GM21723 (cell line): ENCODE results near the gene TAGLN3.
"Not testable (repeated sequence)": the region's sequence is repeated elsewhere in the genome, so short reads cannot be mapped to it uniquely, and the experiment has no call there.

Source experiments
- ATAC-seq: cut with Tn5 transposase; IDR thresholded peaks from one replicate; pipeline ENCODE4 v1.9.1; 2021; ENCODE audit warnings: mild to moderate bottlenecking, moderate library complexity; ENCODE audit not compliant: unreplicated experiment

TAGLN3 gene

DNA sequence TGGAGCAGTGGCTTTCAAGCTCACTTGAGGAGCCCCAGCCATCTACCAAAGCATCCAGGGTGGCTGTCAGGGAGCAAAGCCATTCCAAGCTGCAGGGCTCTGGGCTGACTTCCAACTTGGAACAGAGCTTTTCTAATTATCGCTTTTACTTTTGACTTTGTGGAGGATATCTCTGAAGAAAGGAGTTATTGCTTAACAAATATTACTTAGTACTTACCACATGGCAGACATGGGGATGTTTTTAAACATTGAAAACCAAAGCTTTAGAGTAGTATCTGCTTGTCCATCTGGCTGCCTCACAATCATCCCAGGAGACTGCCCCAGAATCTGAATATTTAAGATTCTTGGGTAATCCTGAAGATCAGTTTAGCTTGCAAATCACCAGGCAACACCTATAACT is 8.9 kb downstream of the TAGLN3 start:
- ATAC-seq, result no peak

DNA sequence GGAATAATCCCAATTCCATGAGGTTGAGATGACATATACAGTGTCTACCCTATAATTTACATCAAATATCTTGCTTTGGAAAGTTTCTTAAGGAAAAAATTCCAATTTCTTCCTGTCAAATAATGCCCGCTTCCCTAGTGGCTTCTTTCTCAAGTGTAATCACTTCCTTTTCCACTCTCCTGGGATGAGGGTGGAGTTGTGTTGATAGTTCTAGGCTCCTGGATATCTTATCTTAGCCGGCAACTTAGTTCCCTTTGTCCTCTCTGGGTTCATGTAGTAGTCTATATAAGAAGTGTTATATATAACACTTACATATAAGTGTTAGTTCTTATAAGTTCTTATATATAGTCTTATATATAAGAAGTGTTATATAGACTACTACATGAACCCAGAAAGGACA is 10.9 kb downstream of the TAGLN3 start:
- no peak for ATAC-seq

DNA sequence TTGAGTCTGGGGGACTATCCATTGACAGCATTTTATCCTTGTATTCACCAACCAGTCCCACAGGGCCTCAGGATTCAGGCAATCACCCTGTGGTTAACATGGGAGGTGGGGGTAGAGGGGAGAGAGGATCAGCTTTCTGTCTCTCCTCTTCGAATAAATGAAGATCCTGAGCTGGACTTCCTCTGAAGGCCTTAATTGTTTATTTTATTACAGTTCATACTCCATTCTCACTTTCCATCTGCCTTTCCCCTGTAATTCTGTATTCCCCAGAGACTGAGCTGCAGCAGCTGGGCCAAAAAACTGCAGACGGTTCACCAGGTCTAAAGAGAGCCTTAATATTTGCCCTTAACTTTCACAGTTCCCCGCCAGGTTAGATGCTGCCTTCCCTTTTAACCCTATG is 11.9 kb downstream of the TAGLN3 start:
- ATAC-seq, result no peak

DNA sequence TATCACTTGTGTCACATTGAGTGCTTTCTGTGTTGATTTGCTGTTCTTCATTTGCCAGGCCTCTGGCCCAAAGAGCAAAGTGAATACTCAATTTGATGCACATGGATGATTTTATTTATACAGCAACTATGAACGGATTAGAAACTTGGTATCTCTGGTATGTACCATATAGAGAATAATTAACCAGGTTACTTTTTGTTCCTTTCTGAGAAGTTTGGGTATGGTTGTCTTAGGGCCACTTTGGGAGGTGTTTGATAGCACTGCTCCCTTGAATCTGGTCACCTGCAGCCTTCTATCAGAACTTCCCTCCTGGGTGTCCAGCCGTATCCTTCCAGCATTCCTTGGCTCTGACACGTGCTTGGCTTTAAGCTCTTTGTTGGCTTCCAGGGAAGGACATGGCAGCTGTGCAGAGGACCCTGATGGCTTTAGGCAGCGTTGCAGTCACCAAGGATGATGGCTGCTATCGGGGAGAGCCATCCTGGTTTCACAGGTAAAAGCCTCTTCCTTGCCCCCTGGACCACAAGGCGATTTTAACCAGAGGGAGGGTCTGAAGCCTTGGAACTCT is 12.7 kb downstream of the TAGLN3 start:
- ATAC-seq, result no peak

DNA sequence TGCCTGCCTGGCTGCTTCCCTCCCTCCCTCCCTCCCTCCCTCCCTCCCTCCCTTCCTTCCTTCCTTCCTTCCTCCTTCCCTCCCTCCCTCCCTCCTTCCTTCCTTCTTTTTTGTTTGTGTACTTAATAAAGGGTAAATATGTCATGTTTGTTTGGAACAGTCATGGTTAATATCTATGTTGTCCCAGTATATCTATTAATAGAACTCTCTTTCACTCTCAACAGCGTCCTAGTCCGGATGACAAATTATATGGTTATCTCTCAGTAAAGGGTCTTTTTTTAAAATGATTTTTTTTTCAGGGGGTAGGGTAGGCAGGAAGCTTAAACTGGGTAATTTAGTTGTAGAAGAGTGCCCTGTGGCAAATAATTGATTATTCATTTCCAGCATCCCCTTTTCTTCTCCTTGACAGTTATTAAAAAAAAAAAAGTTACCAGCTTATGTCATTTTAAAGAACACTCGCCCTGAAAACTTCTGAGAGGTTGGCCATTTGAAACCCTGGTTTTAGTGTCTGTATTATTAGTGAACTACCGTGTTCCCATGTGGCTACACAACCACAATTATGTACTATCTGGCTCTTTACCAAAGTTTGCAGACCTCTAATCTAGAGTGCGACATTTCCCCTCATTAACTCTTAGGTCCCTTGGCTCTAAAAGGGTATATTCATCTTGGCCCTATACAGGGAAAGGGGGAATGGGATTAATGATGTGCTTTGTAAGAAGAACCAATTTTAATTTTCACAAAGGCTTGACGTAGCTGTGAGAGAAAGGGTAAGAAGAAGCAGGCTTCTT is 13.7 kb downstream of the TAGLN3 start:
- ATAC-seq, result no peak

DNA sequence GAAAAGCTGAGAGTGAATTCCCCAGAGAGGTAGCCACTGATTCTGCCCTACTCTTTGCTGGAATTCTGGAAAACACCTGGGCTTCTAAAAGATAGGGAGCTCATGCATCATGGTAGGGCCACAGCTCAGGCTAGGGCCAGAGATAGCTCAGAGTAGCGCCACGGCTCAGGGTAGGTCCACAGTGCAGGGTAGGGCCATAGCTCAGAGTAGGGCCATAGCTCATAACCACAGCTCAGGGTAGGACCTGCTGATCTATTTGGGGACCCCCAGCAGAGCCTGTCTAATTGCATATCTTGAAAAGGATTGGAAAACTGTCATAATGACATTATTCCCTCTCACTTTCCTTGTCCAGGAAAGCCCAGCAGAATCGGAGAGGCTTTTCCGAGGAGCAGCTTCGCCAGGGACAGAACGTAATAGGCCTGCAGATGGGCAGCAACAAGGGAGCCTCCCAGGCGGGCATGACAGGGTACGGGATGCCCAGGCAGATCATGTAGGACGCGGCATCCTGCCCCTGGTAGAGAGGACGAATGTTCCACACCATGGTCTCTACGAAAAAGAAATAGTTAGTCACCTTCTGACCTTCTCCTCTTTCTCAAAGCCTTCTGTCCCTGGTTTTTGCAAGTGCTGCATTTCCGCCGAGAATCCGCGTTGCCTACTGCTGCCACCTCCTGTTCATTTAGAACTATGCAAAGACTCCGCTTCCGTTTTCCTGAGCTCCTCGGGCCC is 14.5 kb downstream of the TAGLN3 start:
- ATAC-seq, result peak; percentile 93

DNA sequence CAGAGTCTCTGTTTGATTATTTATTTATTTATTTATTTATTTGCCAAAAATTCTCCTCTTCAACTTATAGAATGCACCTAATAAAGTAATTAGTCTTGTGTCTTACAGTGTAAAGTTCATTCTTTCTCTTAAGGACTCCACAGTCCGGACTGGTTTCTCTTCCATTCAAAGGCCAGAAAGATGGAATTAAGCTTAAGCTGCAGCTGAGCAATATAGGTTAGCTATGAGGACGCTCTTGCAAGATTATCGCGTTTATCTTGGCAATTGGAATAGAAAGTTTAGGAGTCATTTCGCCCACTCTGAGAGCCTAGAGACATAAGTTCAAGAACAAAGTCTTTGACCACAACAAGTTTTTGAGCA is 15.0 kb downstream of the TAGLN3 start:
- ATAC-seq, result peak; percentile 46

DNA sequence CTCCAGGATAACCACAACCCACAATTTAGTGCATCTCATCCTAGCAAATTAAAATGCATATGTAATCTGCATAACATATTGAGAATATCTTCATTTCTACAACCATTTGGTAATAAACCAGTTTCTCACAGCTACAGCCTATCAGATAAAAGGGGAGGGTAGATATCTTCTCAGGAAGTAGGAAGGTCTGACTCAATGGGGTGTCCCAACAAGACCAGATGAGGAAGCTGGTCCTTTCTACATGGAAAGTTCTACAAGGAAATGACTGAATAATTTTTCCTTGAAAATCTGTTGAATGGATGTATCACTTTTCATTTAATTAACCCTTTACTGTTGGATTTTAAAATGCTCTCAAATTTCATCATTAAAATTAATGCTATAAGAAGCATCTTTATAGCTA is 18.4 kb downstream of the TAGLN3 start:
- ATAC-seq, result no peak

DNA sequence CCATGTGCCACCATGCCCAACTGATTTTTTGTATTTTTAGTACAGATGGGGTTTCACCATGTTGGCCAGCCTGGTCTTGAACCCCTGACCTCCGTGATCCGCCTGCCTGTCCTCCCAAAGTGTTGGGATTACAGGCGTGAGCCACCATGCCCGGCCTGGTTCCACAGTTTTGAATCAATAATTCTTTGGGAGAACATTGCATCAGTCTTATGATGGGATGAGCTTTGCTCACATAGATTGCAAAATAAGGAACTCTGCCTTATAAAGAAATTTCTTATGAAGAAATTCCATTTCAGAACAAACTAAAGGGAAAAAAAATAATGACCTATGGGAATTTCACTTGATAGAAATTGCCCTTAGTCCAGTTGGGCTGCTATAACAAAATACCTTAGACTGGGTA is 20.0 kb downstream of the TAGLN3 start:
- ATAC-seq, result no peak

DNA sequence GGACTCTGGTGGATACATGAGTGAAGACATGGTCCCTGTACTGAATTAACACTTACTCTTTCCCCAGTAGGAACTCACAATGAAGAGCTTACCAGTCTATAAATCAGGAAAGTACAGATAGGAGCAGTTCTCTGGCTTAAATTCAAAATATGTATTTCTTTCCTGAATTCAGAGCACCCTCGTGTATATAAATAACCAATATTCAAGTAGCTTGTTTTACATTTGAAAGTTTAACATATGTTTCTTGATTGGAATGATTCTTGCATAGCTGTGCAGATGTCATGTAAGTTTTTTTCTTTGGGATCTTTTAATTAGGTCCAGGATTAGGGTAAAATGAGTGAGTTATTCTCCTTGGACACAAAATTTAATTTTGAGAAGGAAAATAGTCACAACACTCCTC is 21.0 kb downstream of the TAGLN3 start:
- ATAC-seq, result no peak

DNA sequence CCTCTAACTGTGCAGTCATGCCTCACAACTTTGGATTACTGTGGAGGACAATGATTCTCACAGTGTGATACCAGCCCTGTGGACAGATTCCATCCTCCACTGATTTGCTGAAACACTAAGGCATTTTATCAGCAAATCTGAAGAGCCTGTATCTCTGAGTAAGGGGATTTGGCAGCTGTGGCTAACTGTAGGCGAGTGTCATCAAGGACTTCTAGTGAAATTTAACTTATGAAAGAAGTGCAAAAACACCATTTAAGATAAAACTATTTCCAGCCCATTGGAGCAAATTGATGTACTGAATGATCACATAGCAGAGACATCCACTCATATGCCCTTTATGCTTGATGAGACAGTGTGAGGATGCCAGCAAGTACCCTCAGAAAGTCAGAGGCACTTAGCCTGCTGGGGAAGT is 22.0 kb downstream of the TAGLN3 start:
- ATAC-seq, result no peak

DNA sequence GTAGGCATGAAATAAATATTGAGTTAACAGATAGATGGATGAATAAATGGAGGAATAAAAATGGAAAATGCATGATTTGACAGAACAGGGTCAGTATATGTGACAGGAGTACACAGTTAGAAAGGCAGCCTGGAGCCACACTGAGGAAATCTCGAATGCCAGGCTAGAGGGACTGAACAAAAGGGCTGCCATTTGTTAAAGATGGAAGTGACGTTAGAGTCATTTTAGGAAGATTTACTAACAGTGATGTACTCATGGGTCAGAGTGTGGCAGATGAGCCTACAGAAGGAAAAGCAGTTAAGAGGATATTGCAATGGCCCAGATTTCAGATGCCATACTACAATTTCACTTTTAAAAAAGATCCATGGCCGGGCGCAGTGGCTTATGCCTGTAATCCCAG is 28.4 kb downstream of the TAGLN3 start:
- no peak for ATAC-seq

DNA sequence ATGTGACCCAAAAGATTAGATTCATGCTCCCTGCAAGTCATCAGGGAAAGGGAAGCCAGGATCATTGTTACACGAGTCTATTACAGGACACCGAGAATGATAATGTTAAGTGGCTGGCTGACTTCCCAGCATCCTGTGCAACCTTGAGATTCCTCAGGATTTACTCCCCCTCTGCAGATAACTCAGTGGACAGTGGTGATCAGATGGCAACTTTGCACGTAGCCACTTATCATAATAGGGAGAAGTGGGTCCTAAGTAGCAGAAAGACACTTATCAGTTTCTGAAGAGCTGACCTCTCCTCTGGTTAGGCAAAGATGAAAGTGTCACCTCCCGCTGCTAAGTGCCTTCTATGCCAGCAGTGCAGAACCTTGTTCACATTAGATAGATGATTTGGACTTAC is 29.1 kb downstream of the TAGLN3 start:
- ATAC-seq, result no peak

DNA sequence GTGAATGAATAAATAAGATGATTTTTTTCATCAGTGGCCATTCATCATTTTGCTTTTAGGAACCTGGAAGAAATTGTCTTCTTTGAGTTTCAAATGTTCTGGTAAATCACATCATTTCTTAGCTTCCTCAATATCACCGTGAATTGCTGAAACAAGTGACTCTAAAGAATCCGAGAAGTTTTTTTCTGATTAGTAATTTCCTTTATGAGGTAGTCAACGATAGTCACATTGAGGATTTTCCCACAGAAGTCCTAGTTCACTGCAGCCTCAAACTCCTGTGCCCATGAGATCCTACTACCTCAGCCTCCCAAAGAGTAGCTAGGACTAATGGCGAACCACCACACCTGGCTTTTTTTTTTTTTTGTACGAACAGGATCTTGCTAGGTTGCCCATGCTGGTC is 32.2 kb downstream of the TAGLN3 start:
- no peak for ATAC-seq

DNA sequence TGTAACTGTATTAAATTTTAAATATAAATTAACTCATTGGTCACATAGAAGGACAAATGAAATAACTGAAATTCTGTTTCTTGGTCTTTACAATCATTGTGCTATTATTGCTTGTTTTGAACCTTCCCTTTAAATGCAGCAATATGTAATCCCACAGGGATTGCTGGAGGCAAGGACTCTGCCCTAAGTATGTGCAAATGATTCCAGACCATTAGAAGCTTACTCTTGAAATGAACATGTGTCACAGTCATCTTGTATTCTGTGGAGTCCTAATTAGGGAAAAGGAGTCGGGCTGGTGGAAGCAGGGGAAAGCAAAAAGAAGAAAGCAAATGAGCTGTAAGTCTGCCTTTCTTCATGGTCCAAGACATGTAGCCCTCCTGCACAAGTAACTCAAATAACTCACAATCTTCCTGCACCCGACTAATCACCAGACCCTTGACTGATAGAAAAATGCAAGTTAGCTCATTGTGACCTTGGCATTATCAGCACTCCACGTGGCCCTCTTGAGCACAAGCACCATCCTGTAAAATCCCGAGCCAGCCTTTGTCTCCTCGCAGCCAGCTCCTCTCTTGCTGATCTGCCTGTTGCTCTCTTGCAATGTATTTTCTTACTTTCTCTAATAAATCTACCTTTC is 33.5 kb downstream of the TAGLN3 start:
- no peak for ATAC-seq

DNA sequence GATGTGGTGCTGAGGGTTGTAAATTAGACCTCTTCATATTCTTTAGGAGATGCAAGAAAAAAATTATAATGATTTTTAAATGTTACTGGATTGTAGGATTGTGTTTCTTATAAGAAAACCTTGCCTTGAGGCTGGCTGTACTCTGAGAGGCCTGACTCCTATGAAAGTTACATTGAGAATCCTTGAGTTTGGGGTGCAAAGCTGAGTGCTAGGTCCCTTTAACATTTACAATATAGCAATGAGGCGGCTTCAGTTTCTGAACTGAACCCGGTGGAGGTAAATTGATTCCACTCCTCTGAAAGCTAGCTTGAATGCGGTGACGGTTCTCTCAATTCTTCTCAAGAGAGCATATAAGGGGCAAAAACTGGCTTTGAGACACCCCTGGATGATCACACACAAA is 35.7 kb downstream of the TAGLN3 start, which contains the start of gene TMPRSS7:
TSS of gene TMPRSS7 (plus strand) at position 301 of the 400 bp plus-strand sequence. CDS start 110 bp downstream, outside the sequence.
- ATAC-seq, result no peak

DNA sequence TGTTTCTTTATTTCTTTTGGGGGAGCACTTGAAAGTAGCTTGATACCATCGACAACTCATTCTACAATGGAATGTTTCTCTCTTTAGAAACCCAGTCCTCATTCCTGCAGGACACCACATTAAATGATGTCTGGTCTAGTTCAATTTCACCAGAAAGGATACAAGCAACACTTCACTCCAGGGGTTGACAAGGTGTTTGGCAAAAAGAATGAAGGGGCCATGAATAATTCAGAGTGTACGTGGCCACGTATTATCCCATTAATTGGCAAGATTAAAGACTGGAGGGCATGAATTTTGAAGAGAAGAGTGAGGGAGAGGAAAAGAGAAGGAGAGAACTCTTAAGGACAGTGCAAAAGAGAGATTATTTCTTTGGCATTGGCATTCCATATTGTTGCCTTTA is 36.5 kb downstream of the TAGLN3 start:
- no peak for ATAC-seq

DNA sequence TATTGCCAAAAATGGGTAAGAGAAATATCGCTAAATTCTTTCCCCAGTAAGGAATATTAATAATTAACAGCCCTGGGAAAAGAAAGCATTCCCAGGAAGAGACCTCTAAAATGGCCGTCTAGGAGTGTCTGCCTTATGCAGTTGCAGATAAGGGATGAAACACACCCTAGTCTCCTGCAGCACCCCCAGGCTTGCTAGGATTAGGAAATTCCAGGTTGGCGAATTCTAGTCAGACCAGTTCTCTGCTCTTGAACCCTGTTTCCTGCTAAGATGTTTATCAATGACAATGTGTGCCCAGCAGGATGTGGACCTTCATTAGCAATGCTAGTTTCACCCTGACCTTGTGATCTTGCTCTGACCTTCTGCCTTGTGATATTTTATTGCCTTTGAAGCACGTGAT is 38.5 kb downstream of the TAGLN3 start:
- ATAC-seq, result not testable (repeated sequence)

DNA sequence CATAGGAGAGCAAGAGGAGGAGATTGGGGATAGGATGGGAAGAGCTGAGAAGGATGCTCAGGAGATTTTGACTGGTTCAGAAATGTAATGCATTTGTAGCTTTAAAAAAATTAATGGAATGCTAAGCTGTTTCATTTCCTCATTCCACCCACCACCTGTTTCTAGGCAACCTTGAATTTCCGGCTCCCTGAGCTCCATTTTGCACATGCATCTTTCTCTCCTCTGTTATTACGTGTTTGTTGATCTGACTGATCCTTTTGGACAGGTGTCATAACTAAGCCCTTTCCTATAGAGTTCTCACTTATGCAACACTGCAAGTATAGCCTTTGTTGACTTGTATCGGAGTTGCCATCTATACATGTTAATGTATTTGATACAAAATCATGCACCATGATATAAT is 40.1 kb downstream of the TAGLN3 start:
- peak; percentile 54 for ATAC-seq

DNA sequence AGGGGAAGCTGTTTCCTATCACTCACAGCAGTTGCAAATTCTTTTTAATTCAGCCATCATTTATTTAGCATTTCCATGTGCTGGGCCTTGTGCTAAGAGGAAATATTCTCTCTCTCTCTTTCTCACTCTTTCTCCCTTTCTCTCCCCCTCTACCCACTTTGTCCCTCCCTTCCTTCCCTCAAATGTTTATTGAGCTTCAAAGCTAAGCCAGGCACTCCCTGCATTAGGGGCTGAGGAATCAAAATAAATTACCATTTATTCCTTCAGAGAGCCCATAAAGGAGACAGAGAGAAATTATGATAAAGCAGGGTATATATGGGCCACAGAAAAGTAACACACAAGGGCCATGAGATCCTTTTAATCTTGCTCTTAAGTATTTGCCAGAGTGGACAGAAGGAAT is 42.6 kb downstream of the TAGLN3 start:
- ATAC-seq, result no peak

DNA sequence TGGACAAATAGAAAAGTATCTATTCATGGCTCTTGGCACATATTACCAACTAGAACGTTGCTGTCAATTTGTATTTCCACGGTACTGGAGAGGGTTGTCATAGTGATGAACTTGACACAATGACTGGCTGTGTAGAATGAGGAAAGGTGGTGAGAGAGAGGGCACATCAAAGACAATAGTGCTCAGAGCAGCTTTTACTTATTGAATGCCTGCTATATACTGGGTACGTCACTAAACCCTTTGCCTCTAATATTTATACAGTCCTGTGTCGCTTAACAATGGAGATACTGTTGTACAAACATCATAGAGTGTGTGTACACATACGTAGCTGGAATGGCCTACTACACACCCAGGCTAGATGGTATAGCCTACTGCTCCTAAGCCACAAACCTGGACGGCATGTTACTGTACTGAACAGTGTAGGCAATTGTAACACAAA is 44.1 kb downstream of the TAGLN3 start:
- no peak for ATAC-seq
